ENCODE measurements around the gene CX3CL1.

GRCh38 chr16:57324749-57325148, 47.5 kb upstream of the CX3CL1 start:
- no peak for TF ChIP-seq CTCF (conservative IDR thresholded peaks at IDR 0.05)
- TF ChIP-seq EZH2 (IDR thresholded peaks at IDR 0.05; ENCODE audit: low read depth): no peak

Data from PC-9 (cell line).